Fibroblast of villous mesenchyme (primary cell): Measurements from ENCODE around the gene ARHGEF5. TPM values are rescaled to one million over a fixed set of nuclear protein-coding genes. Genes with fewer than 3 reads are reported as not detected.
"Not testable (repeated sequence)": the region's sequence is repeated elsewhere in the genome, so short reads cannot be mapped to it uniquely, and the experiment has no call there.

Experiments
- DNase-seq: peaks from one replicate; pipeline ENCODE4 v3.0.0-alpha.2; 2010; ENCODE audit warnings: low read depth
- H3K4me3 ChIP-seq: 2 replicates; pipeline ENCODE4 v1.5.1; 2011; ENCODE audit warnings: low read depth, mild to moderate bottlenecking, low read length
- CTCF ChIP-seq: IDR thresholded peaks from 2 replicates; pipeline ENCODE4 v1.5.1; 2012; ENCODE audit warnings: low read depth, mild to moderate bottlenecking, low read length; ENCODE audit not compliant: insufficient read depth
- total RNA-seq: library from RNA; depleted of rRNA; stranded (reverse); fragments of >200 nt; gene quantifications from 2 replicates; pipeline ENCODE4 v1.2.3, GENCODE V29; 2012

The ARHGEF5 gene
- total RNA-seq, 1 donor = 3.9 TPM

DNA sequence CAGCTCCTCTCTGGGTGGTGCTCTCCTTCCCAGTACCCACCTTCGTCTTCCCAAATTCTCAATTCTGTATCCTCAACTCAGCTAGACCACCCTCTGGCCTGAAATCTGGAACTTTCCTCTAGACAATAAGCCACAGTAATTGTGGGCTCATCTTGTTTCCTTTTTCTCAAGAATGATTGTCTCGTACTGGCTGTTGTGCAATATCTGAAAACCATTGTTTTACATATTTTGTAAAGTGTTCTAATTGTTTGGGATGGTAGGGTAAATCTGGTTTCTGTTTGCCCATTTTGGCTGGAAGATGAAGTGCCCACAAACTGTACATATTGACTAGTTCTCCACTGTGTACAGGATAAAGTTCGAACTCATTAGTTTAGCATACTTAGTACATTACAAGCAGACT is 59.6 kb downstream of the ARHGEF5 start:
- DNase-seq = no peak
- TF ChIP-seq CTCF = no peak
- H3K4me3 ChIP-seq = no peak overlapping the region

GRCh38 chr7:144415858-144416257 is 60.7 kb downstream of the ARHGEF5 start:
- no peak overlapping the region for H3K4me3 ChIP-seq
- DNase-seq = no peak
- no peak for TF ChIP-seq CTCF

DNA sequence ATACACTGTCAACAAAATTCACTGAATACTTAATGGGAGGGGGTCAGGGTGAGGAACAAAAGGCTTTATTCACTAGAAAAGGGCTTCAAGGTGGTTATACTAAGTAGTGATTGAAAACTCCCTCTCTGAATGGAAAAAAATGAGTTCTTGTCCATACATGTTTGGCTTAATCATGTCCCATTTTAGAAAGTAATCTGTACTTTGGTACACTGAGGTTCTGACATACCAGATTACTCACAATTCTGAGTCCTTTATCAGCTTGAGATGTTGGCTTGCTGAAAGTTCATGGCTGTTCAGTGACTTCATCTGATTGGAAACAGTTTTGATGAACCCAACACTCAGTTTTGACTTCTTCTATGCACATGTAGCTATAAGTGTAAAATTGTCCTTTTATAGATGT is 61.1 kb downstream of the ARHGEF5 start:
- no peak for TF ChIP-seq CTCF
- DNase-seq = no peak
- H3K4me3 ChIP-seq = no peak overlapping the region

DNA sequence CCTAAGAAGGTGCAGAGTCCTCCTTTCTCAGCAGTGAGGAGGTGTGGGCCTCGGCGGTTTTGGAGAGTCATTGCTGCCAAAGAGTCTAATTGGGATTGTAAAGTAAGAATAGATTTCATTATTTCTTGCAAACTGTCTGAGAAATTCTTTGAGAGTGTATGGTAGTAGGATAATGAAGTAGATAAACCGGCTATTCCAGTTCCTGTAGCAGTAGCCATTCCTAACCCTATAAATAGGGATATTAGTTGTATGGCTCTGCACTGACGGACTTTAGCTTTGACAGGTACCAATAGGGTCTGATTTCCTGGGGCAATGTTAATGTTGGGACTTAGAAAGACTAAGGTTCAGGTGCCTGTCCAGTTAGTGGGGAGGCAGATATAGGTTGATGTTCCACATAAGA is 63.7 kb downstream of the ARHGEF5 start:
- DNase-seq, H3K4me3 ChIP-seq: not testable (repeated sequence)

GRCh38 chr7:144427539-144427938 is 72.3 kb downstream of the ARHGEF5 start:
- not testable (repeated sequence) for H3K4me3 ChIP-seq, DNase-seq

DNA sequence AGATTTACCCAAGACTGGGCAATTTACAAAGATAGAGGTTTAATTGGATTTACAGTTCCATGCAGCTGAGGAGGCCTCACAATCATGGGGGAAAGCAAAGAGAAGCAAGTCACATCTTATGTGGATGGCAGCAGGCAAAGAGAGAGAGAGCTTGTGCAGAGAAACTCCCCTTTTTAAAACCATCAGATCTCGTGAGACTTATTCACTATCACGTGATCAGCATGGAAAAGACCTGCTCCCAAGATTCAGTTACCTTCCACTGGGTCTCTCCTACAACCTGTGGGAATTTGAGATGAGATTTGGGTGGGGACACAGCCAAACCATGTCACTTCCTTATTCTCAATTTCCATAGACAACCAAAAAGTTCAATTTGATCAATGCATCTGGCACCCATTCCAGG is 73.2 kb downstream of the ARHGEF5 start:
- H3K4me3 ChIP-seq = no peak overlapping the region
- no peak for DNase-seq
- no peak for TF ChIP-seq CTCF

Other genes starting within 250 kb of the ARHGEF5 start
- gene OR2A2, start 245.8 kb upstream of the ARHGEF5 start, total RNA-seq = not detected in 2 replicates
- not detected in 2 replicates for gene OR2A14, start 232.2 kb upstream of the ARHGEF5 start, total RNA-seq
- gene CTAGE4, start 171.9 kb upstream of the ARHGEF5 start, total RNA-seq = 0.32 and 0.43 TPM in 2 replicates
- 0.97 and 3.0 TPM in 2 replicates for gene ARHGEF35, start 159.6 kb upstream of the ARHGEF5 start, total RNA-seq
- gene OR2A42, start 115.8 kb upstream of the ARHGEF5 start, total RNA-seq = under 0.01 TPM in 2 replicates
- under 0.01 and 0.32 TPM in 2 replicates for gene OR2A7, start 90.6 kb upstream of the ARHGEF5 start, total RNA-seq
- gene CTAGE8, start 86.1 kb upstream of the ARHGEF5 start, total RNA-seq = 0.43 TPM in 1 of 2 replicates, not detected in the other
- under 0.01 TPM in 2 replicates for gene OR2A1, start 43.0 kb upstream of the ARHGEF5 start, total RNA-seq
- not detected in 2 replicates for gene NOBOX, start 48.3 kb downstream of the ARHGEF5 start, total RNA-seq